Prostate gland (tissue), 2 donors: Measurements from ENCODE around the gene TEAD4.

Experiments used
- POLR2A ChIP-seq: fragments of 450-650 bp; IDR thresholded peaks from one replicate; pipeline ENCODE4 v1.6.1; 2016; ENCODE audit warnings: antibody characterized with exemption, mild to moderate bottlenecking
- TF ChIP-seq, protein P1 (sequence below), 4 experiments: fragments of 200-600 bp in 2 of 4; fragments of 450-650 bp in 2 of 4; sonication (generic) in 2 of 4; IDR thresholded peaks; 1 replicate in 3 of 4; 2 replicates in 1 of 4; pipeline ENCODE4 v1.5.1; 2016 to 2019; ENCODE audit warnings: antibody characterized with exemption in 4 of 4, mild to moderate bottlenecking in 2 of 4, moderate library complexity in 2 of 4

DNA sequence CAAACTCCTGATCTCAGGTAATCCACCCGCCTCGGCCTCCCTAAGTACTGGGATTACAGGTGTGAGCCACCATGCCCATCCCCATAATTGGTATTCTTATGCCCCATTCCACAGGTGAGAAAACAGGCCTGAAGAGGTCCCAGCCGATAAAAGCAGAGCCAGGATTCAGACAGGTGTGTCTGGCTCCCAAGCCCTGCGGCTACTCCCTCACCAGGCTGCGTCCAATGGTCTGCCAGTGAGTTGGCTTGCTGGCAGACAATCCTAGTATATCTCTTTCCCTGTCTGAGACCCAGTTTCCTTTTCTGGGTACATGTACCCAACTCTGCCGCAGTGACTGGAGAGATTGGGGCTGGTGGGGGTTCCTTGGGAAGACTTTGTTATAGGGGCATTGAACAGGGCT, 116.1 kb downstream of the TEAD4 start:
- TF ChIP-seq, protein P1, sequence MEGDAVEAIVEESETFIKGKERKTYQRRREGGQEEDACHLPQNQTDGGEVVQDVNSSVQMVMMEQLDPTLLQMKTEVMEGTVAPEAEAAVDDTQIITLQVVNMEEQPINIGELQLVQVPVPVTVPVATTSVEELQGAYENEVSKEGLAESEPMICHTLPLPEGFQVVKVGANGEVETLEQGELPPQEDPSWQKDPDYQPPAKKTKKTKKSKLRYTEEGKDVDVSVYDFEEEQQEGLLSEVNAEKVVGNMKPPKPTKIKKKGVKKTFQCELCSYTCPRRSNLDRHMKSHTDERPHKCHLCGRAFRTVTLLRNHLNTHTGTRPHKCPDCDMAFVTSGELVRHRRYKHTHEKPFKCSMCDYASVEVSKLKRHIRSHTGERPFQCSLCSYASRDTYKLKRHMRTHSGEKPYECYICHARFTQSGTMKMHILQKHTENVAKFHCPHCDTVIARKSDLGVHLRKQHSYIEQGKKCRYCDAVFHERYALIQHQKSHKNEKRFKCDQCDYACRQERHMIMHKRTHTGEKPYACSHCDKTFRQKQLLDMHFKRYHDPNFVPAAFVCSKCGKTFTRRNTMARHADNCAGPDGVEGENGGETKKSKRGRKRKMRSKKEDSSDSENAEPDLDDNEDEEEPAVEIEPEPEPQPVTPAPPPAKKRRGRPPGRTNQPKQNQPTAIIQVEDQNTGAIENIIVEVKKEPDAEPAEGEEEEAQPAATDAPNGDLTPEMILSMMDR (IDR thresholded peaks at IDR 0.05) = no peak
- TF ChIP-seq POLR2A = no peak
